ENCODE measurements around the gene ZNF689. TPM values are rescaled to one million over a fixed set of nuclear protein-coding genes. Genes with fewer than 3 reads are reported as not detected.

The ZNF689 gene
- total RNA-seq, 1 experiment from 2014 or later: 10.3 TPM

DNA sequence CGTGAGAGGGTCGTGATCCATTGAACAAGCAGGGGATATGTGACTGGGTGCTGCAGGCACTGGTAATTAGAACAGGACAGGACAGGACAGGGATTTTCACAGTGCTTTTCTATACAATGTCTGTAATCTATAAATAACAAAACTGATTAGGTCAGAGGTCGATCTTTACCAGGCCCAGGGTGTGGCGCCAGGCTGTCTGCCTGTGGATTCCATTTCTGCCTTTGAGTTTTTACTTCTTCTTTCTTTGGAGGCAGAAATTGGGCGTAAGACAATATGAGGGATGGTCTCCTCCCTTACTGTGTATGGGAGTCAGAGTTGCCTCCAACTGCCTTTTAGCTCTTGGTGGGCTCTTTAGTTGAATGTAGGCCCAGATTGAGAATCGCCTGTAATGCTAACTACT lies 50.5 kb downstream of the ZNF689 start:
- ChIA-PET CTCF (no interaction called here), RAD21 (ENCODE audit: low non-redundant PET in 1 of 2, low total read pairs in 2 of 2, uncharacterized antibody in 2 of 2, unreplicated experiment in 2 of 2) (no interaction called here), POLR2A (no interaction called here)
- Histone ChIP-seq H3K36me3 (ENCODE audit: control insufficient read depth in 1 of 2, insufficient read depth in 2 of 2, low read length in 2 of 2) (peaks cover 0 to 2% of the 10 kb centered on the region in 2 experiments; a peak in 1 of 4 replicates), H3K9ac (ENCODE audit: low read length) (no peak overlapping the region), H3K27ac (ENCODE audit: low read depth, low read length) (no peak overlapping the region), H3K9me3 (ENCODE audit: control insufficient read depth in 1 of 2, insufficient read depth in 1 of 2, low read depth in 1 of 2, low read length in 2 of 2) (no peaks in the 10 kb centered on the region), H3K9me2 (ENCODE audit: insufficient read depth) (no peaks in the 10 kb centered on the region), H3K79me2 (ENCODE audit: insufficient read depth, low read length) (peaks cover 14% of the 10 kb centered on the region; the same call in 1 of the 2 replicates), H3K4me3 (replicated peaks in 1 of 2; ENCODE audit: low read depth in 1 of 2, low read length in 2 of 2) (no peak overlapping the region), H4K20me1 (ENCODE audit: insufficient read depth) (no peaks in the 10 kb centered on the region), H3K27me3 (ENCODE audit: insufficient read depth, low read length) (no peaks in the 10 kb centered on the region), H3K4me1 (ENCODE audit: control insufficient read depth in 1 of 2, insufficient read depth in 2 of 2, low read length in 2 of 2) (peaks cover 10 to 21% of the 10 kb centered on the region in 2 experiments), H2AFZ (ENCODE audit: low read depth, low read length, poor library complexity, severe bottlenecking) (no peak overlapping the region), H3K4me2 (ENCODE audit: low read length) (no peak overlapping the region)
- no TSS peak for BruUV-seq (replicated peaks)
- intact Hi-C loops (cut with micrococcal nuclease): no loop called here
- ATAC-seq (no peak), DNase-seq (ENCODE audit: low read depth, low spot score) (no peak)
- TF ChIP-seq ZNF274 (IDR thresholded peaks at IDR 0.05; ENCODE audit: low read depth, low read length): no peak
- no peak for TF ChIP-seq SIN3A (IDR thresholded peaks at IDR 0.05; ENCODE audit: low read depth)
- no peak for TF ChIP-seq YY1 (IDR thresholded peaks at IDR 0.05; ENCODE audit: extremely low read depth, insufficient replicate concordance, low read depth, low read length)
- TF ChIP-seq, protein P1, sequence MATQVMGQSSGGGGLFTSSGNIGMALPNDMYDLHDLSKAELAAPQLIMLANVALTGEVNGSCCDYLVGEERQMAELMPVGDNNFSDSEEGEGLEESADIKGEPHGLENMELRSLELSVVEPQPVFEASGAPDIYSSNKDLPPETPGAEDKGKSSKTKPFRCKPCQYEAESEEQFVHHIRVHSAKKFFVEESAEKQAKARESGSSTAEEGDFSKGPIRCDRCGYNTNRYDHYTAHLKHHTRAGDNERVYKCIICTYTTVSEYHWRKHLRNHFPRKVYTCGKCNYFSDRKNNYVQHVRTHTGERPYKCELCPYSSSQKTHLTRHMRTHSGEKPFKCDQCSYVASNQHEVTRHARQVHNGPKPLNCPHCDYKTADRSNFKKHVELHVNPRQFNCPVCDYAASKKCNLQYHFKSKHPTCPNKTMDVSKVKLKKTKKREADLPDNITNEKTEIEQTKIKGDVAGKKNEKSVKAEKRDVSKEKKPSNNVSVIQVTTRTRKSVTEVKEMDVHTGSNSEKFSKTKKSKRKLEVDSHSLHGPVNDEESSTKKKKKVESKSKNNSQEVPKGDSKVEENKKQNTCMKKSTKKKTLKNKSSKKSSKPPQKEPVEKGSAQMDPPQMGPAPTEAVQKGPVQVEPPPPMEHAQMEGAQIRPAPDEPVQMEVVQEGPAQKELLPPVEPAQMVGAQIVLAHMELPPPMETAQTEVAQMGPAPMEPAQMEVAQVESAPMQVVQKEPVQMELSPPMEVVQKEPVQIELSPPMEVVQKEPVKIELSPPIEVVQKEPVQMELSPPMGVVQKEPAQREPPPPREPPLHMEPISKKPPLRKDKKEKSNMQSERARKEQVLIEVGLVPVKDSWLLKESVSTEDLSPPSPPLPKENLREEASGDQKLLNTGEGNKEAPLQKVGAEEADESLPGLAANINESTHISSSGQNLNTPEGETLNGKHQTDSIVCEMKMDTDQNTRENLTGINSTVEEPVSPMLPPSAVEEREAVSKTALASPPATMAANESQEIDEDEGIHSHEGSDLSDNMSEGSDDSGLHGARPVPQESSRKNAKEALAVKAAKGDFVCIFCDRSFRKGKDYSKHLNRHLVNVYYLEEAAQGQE (IDR thresholded peaks at IDR 0.05; ENCODE audit: low read depth): no peak
- no peak for TF ChIP-seq CBX3 (IDR thresholded peaks at IDR 0.05; ENCODE audit: low read depth)
- TF ChIP-seq, protein P2, sequence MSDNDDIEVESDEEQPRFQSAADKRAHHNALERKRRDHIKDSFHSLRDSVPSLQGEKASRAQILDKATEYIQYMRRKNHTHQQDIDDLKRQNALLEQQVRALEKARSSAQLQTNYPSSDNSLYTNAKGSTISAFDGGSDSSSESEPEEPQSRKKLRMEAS (IDR thresholded peaks at IDR 0.05): no peak
- no peak for TF ChIP-seq ZFX (IDR thresholded peaks at IDR 0.05)
- no peak for TF ChIP-seq RAD21 (IDR thresholded peaks at IDR 0.05; ENCODE audit: low read depth)
- TF ChIP-seq, protein P3, sequence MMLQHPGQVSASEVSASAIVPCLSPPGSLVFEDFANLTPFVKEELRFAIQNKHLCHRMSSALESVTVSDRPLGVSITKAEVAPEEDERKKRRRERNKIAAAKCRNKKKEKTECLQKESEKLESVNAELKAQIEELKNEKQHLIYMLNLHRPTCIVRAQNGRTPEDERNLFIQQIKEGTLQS (IDR thresholded peaks at IDR 0.05): no peak
- no peak for TF ChIP-seq POLR2A (IDR thresholded peaks at IDR 0.05; ENCODE audit: borderline replicate concordance, extremely low read depth, insufficient read depth, insufficient read length)
- no peak for TF ChIP-seq SP1 (IDR thresholded peaks at IDR 0.05; ENCODE audit: low read depth)
- TF ChIP-seq CEBPB (IDR thresholded peaks at IDR 0.05; ENCODE audit: low read depth): no peak
- TF ChIP-seq, protein P4, sequence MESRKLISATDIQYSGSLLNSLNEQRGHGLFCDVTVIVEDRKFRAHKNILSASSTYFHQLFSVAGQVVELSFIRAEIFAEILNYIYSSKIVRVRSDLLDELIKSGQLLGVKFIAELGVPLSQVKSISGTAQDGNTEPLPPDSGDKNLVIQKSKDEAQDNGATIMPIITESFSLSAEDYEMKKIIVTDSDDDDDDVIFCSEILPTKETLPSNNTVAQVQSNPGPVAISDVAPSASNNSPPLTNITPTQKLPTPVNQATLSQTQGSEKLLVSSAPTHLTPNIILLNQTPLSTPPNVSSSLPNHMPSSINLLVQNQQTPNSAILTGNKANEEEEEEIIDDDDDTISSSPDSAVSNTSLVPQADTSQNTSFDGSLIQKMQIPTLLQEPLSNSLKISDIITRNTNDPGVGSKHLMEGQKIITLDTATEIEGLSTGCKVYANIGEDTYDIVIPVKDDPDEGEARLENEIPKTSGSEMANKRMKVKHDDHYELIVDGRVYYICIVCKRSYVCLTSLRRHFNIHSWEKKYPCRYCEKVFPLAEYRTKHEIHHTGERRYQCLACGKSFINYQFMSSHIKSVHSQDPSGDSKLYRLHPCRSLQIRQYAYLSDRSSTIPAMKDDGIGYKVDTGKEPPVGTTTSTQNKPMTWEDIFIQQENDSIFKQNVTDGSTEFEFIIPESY (IDR thresholded peaks at IDR 0.05; ENCODE audit: extremely low read depth, insufficient replicate concordance, low read length): no peak
- TF ChIP-seq POLR2AphosphoS5 (IDR thresholded peaks at IDR 0.05; ENCODE audit: low read depth, low read length): no peak
- no peak for TF ChIP-seq EZH2 (IDR thresholded peaks at IDR 0.05)
- TF ChIP-seq EGR1 (IDR thresholded peaks at IDR 0.05; ENCODE audit: low read depth): no peak
- TF ChIP-seq ELF1 (IDR thresholded peaks at IDR 0.05; ENCODE audit: borderline replicate concordance, low read depth): no peak
